Measurements from ENCODE around the gene DYNC1I1.

DYNC1I1 gene

GRCh38 chr7:95772298-95772770 lies at the start of gene DYNC1I1:
TSS of gene DYNC1I1 (plus strand) at chr7:95772554. CDS start at chr7:95804730, 32,176 bp downstream.
- H3K4me3 ChIP-seq: peak within 1 kb of the TSS; percentile 74
- TF ChIP-seq Cebpa-rat (IDR thresholded peaks at IDR 0.05): no peak
- H3K27me3 ChIP-seq: no peaks in the 10 kb centered on the region
- no peaks in the 10 kb centered on the region for H4K20me1 ChIP-seq
- H3K27ac ChIP-seq: no peak within 1 kb of the TSS
- H3K4me1 ChIP-seq: peaks cover 32% of the 10 kb centered on the region
- peak within 1 kb of the TSS; percentile 96 for H3K4me2 ChIP-seq
- no peaks in the 10 kb centered on the region for H3K9me3 ChIP-seq
- H3K36me3 ChIP-seq: no peaks in the 10 kb centered on the region
- peak within 1 kb of the TSS; percentile 69; the same call in 1 of the 2 replicates for H3K9ac ChIP-seq

DNA sequence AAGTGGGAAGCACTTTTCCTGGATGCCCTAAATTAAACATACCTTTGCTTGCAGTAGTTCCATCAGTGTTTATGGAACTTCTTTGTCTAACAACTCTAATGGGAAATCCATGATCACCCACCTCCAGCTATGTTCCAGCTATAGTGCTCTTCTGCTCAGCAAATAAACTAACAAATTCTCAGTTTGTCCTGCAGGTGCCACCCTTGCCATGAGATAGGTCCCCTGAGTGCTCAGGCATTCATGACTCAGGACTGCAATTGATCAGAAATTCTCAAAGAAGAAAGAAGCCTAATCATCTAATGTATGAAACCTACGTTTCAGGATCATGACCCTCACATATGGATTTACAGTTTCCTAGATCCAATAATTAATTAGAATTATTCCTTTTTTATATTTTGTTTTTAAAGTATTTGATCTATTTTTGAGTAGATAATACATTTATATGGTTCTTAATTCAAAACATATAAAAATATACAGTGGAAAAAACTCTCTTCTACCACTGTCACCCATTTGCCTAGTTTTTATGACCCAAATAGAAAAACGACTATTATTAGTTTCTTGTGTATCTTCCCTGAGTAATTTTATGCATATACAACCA lies 48.7 kb upstream of the DYNC1I1 start:
- Histone ChIP-seq H3K9ac (no peak overlapping the region), H3K4me2 (no peak overlapping the region), H3K4me1 (no peaks in the 10 kb centered on the region), H3K4me3 (no peak overlapping the region), H4K20me1 (no peaks in the 10 kb centered on the region), H3K27me3 (no peaks in the 10 kb centered on the region), H3K27ac (no peak overlapping the region), H3K9me3 (no peaks in the 10 kb centered on the region), H3K36me3 (no peaks in the 10 kb centered on the region)
- no peak for TF ChIP-seq Cebpa-rat (IDR thresholded peaks at IDR 0.05)

DNA sequence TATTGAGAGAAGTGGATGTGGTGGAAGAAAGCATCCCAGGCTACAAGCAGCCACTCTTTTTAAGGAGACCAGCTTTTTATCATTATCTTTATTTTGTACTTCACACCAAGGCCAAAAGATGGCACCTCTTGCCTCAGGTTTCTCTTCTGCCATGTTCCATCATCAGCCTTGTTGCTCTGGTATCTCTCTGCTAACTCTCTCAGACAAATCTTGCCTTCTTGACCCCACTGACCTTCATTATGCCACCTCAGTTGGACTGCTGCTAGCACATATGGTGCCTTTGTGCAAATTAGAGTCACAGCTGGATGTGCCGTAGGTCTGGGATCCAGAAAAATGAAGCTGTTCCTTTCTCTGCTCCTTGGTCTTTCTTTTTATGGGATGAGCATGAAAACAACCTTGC lies 47.1 kb upstream of the DYNC1I1 start:
- H3K4me3 ChIP-seq: no peak overlapping the region
- H3K9ac ChIP-seq: no peak overlapping the region
- no peak for TF ChIP-seq Cebpa-rat (IDR thresholded peaks at IDR 0.05)
- no peak overlapping the region for H3K4me2 ChIP-seq
- H4K20me1 ChIP-seq: no peaks in the 10 kb centered on the region
- H3K4me1 ChIP-seq: no peaks in the 10 kb centered on the region
- H3K36me3 ChIP-seq: no peaks in the 10 kb centered on the region
- no peaks in the 10 kb centered on the region for H3K27me3 ChIP-seq
- no peak overlapping the region for H3K27ac ChIP-seq
- H3K9me3 ChIP-seq: no peaks in the 10 kb centered on the region

DNA sequence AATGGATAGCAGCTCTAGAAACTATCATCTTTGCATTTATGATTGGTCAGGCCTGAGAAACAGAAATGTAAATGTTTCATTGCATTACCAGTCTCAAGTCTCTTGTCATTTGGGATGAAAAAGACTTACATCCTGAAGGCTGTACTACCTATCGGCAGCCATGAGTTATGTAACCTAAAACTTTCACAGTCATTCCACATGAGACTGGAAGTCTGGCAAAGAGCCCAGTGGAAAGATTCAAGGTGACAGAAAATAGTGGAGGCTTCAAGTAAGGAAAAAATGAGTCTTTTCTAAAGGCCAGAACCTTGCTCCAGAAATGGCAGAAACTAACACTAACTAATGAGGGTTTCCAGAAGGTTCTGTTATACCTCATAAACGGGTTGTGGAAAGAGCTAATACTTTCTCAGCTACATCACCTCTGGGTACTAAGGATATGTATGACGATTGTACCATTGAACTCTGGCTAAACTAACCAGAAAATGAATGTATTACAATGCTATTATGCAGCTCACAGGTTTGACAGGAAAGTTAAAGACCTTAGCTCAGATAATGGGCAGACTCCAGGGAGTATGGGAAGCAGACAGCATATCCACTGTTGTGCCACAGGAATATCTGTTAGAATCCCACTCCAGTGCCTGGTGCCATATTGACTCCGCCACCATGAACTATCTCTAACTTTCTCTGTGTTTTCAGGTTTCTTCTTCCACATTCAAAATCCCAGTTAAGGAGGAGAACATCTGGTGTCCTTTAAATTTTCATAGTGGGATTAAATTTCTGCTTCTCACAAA lies 41.7 kb upstream of the DYNC1I1 start:
- H3K9ac ChIP-seq: no peak overlapping the region

DNA sequence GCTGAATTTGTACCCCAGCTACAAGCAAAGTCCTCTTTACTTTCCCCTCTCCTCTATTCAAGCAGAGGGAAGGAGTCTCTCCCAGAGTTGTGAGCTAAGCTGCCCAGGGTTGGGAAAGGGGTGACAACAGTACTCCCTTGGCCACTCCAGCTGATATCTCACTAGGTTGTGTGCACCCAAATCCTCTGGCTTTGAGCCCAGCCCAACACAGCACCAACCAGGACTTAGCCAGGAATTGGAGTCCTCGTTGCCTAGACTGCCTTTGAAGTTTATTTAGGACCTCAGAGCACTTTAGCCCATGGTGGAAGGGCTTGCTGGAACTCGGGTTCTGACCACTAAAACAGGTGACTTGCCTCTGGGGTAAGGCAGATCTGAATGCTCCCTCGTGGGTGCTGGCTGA lies 35.7 kb upstream of the DYNC1I1 start:
- H3K36me3 ChIP-seq: no peaks in the 10 kb centered on the region
- no peaks in the 10 kb centered on the region for H4K20me1 ChIP-seq
- H3K4me2 ChIP-seq: no peak overlapping the region
- H3K27me3 ChIP-seq: no peaks in the 10 kb centered on the region
- no peak for TF ChIP-seq Cebpa-rat (IDR thresholded peaks at IDR 0.05)
- H3K27ac ChIP-seq: no peak overlapping the region
- no peak overlapping the region for H3K4me3 ChIP-seq
- H3K9ac ChIP-seq: no peak overlapping the region
- no peaks in the 10 kb centered on the region for H3K4me1 ChIP-seq
- no peaks in the 10 kb centered on the region for H3K9me3 ChIP-seq

More for the DNA sequence above, 41.7 kb upstream of the DYNC1I1 start:
- TF ChIP-seq Cebpa-rat (IDR thresholded peaks at IDR 0.05): no peak
- H3K9me3 ChIP-seq: no peaks in the 10 kb centered on the region
- H3K4me2 ChIP-seq: no peak overlapping the region
- H4K20me1 ChIP-seq: no peaks in the 10 kb centered on the region
- H3K36me3 ChIP-seq: no peaks in the 10 kb centered on the region
- no peaks in the 10 kb centered on the region for H3K27me3 ChIP-seq
- H3K4me3 ChIP-seq: no peak overlapping the region
- no peaks in the 10 kb centered on the region for H3K4me1 ChIP-seq
- no peak overlapping the region for H3K27ac ChIP-seq

DNA sequence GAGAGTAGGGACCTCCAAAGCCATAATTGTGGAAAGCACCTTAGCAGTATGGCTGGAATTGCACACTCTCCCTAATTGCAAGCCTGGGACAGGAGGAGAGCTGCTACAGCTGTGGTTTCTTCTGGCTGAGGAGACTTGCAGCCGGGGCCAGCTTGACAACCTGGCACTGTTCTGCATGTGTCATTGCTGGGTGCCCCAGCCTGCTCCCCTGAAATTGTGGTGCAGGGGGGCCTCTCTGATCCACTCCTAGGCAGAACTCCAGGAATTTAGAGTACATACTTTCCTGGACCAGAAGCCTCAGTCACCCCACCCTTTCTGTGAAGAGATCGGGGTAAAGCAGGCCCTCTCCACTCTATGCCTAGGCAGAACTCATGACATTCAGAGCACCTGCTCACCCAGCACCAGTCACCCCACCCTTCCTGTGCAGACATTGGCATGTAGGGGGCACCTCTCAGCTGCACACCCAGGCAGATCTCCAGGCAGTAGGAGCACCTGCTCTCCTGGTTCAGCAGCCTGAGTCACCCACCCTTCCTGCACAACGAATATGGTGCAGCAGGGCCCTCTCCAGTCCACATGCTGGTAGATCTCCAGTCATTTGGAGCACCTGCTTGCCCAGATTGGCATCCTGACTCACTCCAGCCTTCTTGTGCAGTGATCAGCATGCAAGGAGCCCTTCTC lies 34.4 kb upstream of the DYNC1I1 start:
- Histone ChIP-seq H3K27ac (no peak overlapping the region), H3K4me2 (no peak overlapping the region), H3K36me3 (no peaks in the 10 kb centered on the region), H3K4me3 (no peak overlapping the region), H4K20me1 (no peaks in the 10 kb centered on the region), H3K4me1 (no peaks in the 10 kb centered on the region), H3K9ac (no peak overlapping the region), H3K27me3 (no peaks in the 10 kb centered on the region), H3K9me3 (no peaks in the 10 kb centered on the region)
- TF ChIP-seq Cebpa-rat (IDR thresholded peaks at IDR 0.05): no peak

- Histone ChIP-seq H3K9ac (no peak overlapping the region), H3K4me1 (peaks cover 7% of the 10 kb centered on the region), H3K4me3 (no peak overlapping the region), H4K20me1 (no peaks in the 10 kb centered on the region), H3K4me2 (no peak overlapping the region), H3K27me3 (no peaks in the 10 kb centered on the region), H3K9me3 (no peaks in the 10 kb centered on the region), H3K27ac (no peak overlapping the region), H3K36me3 (no peaks in the 10 kb centered on the region)
- no peak for TF ChIP-seq Cebpa-rat (IDR thresholded peaks at IDR 0.05)
Measured at GRCh38 chr7:95749044-95749443, 23.3 kb upstream of the DYNC1I1 start.

GRCh38 chr7:95749515-95749914 lies 22.8 kb upstream of the DYNC1I1 start:
- no peak for TF ChIP-seq Cebpa-rat (IDR thresholded peaks at IDR 0.05)
- peak overlapping the region; percentile 11; the same call in 1 of the 2 replicates for H3K4me2 ChIP-seq

GRCh38 chr7:95753440-95753839 lies 18.9 kb upstream of the DYNC1I1 start:
- Histone ChIP-seq H3K4me2 (no peak overlapping the region), H3K27ac (no peak overlapping the region), H3K4me3 (no peak overlapping the region), H3K9ac (no peak overlapping the region), H4K20me1 (no peaks in the 10 kb centered on the region), H3K27me3 (no peaks in the 10 kb centered on the region), H3K36me3 (no peaks in the 10 kb centered on the region), H3K4me1 (peaks cover 11% of the 10 kb centered on the region), H3K9me3 (no peaks in the 10 kb centered on the region)
- TF ChIP-seq Cebpa-rat (IDR thresholded peaks at IDR 0.05): no peak

More at GRCh38 chr7:95749515-95749914, 22.8 kb upstream of the DYNC1I1 start:
- H3K27ac ChIP-seq: no peak overlapping the region
- H3K27me3 ChIP-seq: no peaks in the 10 kb centered on the region
- H3K9me3 ChIP-seq: no peaks in the 10 kb centered on the region
- H3K4me3 ChIP-seq: no peak overlapping the region
- no peaks in the 10 kb centered on the region for H3K36me3 ChIP-seq
- H4K20me1 ChIP-seq: no peaks in the 10 kb centered on the region
- H3K9ac ChIP-seq: no peak overlapping the region
- H3K4me1 ChIP-seq: peaks cover 7% of the 10 kb centered on the region
